ENCODE results near the gene KLHL22. TPM values are rescaled to one million over a fixed set of nuclear protein-coding genes. Genes with fewer than 3 reads are reported as not detected.

Gene KLHL22
- total and polyA plus RNA-seq, 2 donors (not counting 3 experiments of a cell fraction or from before 2014, with no cell fraction given), result 24.2 to 33.6 TPM

GRCh38 chr22:20537325-20537756 is 41.7 kb upstream of the KLHL22 start:
- Histone ChIP-seq H3K9ac (replicated peaks; ENCODE audit: extremely low read depth, insufficient read depth, low read length) (no peak overlapping the region), H3K36me3 (ENCODE audit: control insufficient read depth in 2 of 2, extremely low read depth in 1 of 2, insufficient read depth in 2 of 2, low read length in 2 of 2) (peaks cover 14 to 15% of the 10 kb centered on the region in 2 experiments), H3K9me1 (replicated peaks; ENCODE audit: control insufficient read depth, extremely low read depth, insufficient read depth, low read length) (no peaks in the 10 kb centered on the region), H3K4me2 (ENCODE audit: insufficient read depth, low read length) (no peak overlapping the region), H3K4me1 (ENCODE audit: control insufficient read depth, extremely low read depth, insufficient read depth, low read length) (peaks cover 7% of the 10 kb centered on the region), H3K27ac (ENCODE audit: insufficient read depth, low read depth, low read length) (no peak overlapping the region), H3K79me2 (ENCODE audit: control insufficient read depth, insufficient read depth, low read length) (peaks cover 88% of the 10 kb centered on the region), H2AFZ (ENCODE audit: low read depth, low read length) (no peak overlapping the region), H4K20me1 (replicated peaks; ENCODE audit: control insufficient read depth, extremely low read depth, insufficient read depth, low read length) (peaks cover 5% of the 10 kb centered on the region), H3K4me3 (replicated peaks in 1 of 3; ENCODE audit: insufficient read depth in 1 of 3, low read depth in 1 of 3, low read length in 3 of 3) (no peak overlapping the region), H3K27me3 (ENCODE audit: control insufficient read depth in 2 of 2, insufficient read depth in 2 of 2, low read length in 2 of 2) (no peaks in the 10 kb centered on the region), H3K9me3 (replicated peaks; ENCODE audit: control insufficient read depth, insufficient read depth, low read length) (no peaks in the 10 kb centered on the region)
- POLR2A ChIA-PET, result no interaction called here
- BruUV-seq (replicated peaks), result no TSS peak
- FAIRE-seq, result no peak
- dilution Hi-C loops (cut with MboI; ENCODE audit: extremely low pct_ligation_motif_present, low sequenced_read_pairs), result no loop called here
- TF ChIP-seq FOS (IDR thresholded peaks at IDR 0.05; ENCODE audit: borderline replicate concordance, insufficient read depth, low read length), result no peak
- no peak for TF ChIP-seq EZH2 (IDR thresholded peaks at IDR 0.05; ENCODE audit: borderline replicate concordance, low read depth, low read length, severe bottlenecking)
- no peak for TF ChIP-seq CTCF (IDR thresholded peaks at IDR 0.05; ENCODE audit: extremely low read depth in 1 of 2, insufficient read depth in 1 of 2, low read depth in 1 of 2, low read length in 2 of 2)
- TF ChIP-seq POLR2A (IDR thresholded peaks at IDR 0.05; ENCODE audit: low read depth, low read length), result no peak
- no peak for TF ChIP-seq MYC (IDR thresholded peaks at IDR 0.05; ENCODE audit: low read depth, low read length)
- no peak for TF ChIP-seq GATA2 (IDR thresholded peaks at IDR 0.05; ENCODE audit: insufficient read depth, insufficient read length, low read depth, low read length)
- no peak for TF ChIP-seq JUN (IDR thresholded peaks at IDR 0.05; ENCODE audit: borderline replicate concordance, insufficient read depth, insufficient read length, low read depth)
- TF ChIP-seq POLR2AphosphoS5 (IDR thresholded peaks at IDR 0.05; ENCODE audit: insufficient read depth, low read depth, low read length), result no peak
- no peak for TF ChIP-seq MAX (IDR thresholded peaks at IDR 0.05; ENCODE audit: insufficient read depth, insufficient read length)
- CTCF ChIA-PET, result no interaction called here
- intact Hi-C loops (cut with micrococcal nuclease), result no loop called here
- no peak for DNase-seq (ENCODE audit: low read depth, low spot score)

Measured in endothelial cell of umbilical vein (primary cell).